WTC11 (cell line): ENCODE data around the gene SPATA24.

ENCODE experiments used
- CREB1 ChIP-seq: sonication (generic); formaldehyde crosslinking; IDR thresholded peaks from 2 replicates; pipeline ENCODE4 v1.8.0; 2023; ENCODE audit warnings: mild to moderate bottlenecking, missing genetic modification reagents
- CREM ChIP-seq: sonication (generic); formaldehyde crosslinking; IDR thresholded peaks from 2 replicates; pipeline ENCODE4 v1.8.1; 2022; ENCODE audit warnings: mild to moderate bottlenecking, missing genetic modification reagents, moderate library complexity
- CTCF ChIP-seq: fragments of 200-600 bp; IDR thresholded peaks from 2 replicates; pipeline ENCODE4 v1.8.0; 2022; ENCODE audit warnings: antibody characterized with exemption
- FOXP4 ChIP-seq: sonication (generic); formaldehyde crosslinking; IDR thresholded peaks from 2 replicates; pipeline ENCODE4 v1.8.0; 2022; ENCODE audit warnings: mild to moderate bottlenecking, missing genetic modification reagents
- SMAD4 ChIP-seq: sonication (generic); formaldehyde crosslinking; IDR thresholded peaks from 2 replicates; pipeline ENCODE4 v1.8.0; 2022; ENCODE audit warnings: mild to moderate bottlenecking, missing genetic modification reagents
- TF ChIP-seq, protein P1 (sequence below): sonication (generic); formaldehyde crosslinking; IDR thresholded peaks from 2 replicates; pipeline ENCODE4 v1.8.1; 2023; ENCODE audit warnings: mild to moderate bottlenecking, missing genetic modification reagents, moderate library complexity
- TF ChIP-seq, protein P2 (sequence below): sonication (generic); formaldehyde crosslinking; IDR thresholded peaks from 2 replicates; pipeline ENCODE4 v1.8.1; 2023; ENCODE audit warnings: mild to moderate bottlenecking, missing genetic modification reagents

DNA sequence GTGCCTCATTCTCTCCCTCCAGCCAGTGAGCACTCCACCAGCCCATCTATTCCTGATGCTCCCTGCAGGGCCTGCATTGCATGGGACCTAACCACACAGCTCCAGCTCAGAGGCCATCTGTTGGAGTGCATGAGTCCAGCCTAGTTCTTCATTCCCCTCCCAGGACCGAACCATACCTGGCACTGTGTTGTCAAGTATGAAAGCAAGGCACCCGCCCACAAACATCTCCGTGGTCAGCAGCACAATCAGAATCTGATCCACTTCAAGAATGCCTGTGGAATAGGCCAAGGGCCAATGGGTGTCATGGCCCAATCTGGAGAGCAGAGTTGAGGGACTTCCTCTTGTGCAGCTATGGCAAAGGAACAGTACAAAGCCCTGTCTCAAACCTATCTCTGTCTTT is 26.7 kb downstream of the SPATA24 start:
- TF ChIP-seq CTCF (no peak), FOXP4 (CRISPR knock-in tag) (no peak), SMAD4 (CRISPR knock-in tag) (no peak), CREM (CRISPR knock-in tag) (no peak), CREB1 (CRISPR knock-in tag) (no peak)
- TF ChIP-seq, protein P1, sequence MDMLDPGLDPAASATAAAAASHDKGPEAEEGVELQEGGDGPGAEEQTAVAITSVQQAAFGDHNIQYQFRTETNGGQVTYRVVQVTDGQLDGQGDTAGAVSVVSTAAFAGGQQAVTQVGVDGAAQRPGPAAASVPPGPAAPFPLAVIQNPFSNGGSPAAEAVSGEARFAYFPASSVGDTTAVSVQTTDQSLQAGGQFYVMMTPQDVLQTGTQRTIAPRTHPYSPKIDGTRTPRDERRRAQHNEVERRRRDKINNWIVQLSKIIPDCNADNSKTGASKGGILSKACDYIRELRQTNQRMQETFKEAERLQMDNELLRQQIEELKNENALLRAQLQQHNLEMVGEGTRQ (CRISPR knock-in tag) = no peak
- TF ChIP-seq, protein P2, sequence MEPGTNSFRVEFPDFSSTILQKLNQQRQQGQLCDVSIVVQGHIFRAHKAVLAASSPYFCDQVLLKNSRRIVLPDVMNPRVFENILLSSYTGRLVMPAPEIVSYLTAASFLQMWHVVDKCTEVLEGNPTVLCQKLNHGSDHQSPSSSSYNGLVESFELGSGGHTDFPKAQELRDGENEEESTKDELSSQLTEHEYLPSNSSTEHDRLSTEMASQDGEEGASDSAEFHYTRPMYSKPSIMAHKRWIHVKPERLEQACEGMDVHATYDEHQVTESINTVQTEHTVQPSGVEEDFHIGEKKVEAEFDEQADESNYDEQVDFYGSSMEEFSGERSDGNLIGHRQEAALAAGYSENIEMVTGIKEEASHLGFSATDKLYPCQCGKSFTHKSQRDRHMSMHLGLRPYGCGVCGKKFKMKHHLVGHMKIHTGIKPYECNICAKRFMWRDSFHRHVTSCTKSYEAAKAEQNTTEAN (CRISPR knock-in tag) = no peak
